Activated CD8-positive, alpha-beta memory T cell treated with anti-CD3 and anti-CD28 coated beads, Interleukin-2, amount 50 U/mL, for 1 hour (primary cell): ENCODE data around the gene ART4.

Experiments
- DNase-seq: peaks from one replicate; pipeline ENCODE4 v3.0.0-alpha.2; 2020; ENCODE audit errors: extremely low read depth

ART4 gene

GRCh38 chr12:14810953-14811483 is 32.3 kb downstream of the ART4 start:
- no peak for DNase-seq

DNA sequence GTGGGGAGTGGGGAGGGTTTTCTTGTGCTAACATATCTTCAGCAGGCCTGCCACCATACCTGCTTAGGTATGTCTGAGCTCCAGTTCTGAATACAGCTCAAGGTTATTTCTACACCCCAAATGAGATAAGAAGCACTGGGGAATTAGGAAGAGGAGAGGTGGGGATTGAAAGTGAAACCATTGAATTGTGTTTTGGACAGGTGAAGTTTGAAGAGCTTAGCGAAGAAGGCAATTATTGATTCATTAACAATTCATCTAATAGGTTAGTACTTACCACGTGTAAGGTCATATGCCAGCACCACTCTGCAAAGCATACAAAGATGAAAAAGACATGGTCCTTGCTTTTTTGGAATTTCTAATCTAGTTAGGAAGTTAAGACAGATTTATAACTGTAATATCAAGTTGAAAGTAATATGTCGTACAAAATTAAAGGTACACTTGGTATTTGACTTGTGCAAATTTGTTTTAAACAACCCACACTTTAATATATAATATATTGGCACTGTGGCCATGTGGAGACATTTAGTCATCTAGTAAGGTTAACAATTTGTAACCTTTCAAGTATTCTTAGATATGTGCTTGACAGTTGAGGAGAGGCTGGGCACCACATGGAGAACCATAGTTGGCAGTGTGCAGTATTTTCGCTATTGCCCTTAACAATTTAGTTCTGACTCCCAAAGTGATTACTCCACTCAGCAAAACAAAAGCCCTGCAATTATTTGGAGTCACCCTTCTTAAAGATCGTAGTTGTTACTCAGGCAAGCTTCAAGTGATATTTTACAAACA is 33.0 kb downstream of the ART4 start:
- no peak for DNase-seq

- no peak for DNase-seq
These were observed 39.5 kb downstream of the ART4 start for GRCh38 chr12:14803830-14804160.

DNA sequence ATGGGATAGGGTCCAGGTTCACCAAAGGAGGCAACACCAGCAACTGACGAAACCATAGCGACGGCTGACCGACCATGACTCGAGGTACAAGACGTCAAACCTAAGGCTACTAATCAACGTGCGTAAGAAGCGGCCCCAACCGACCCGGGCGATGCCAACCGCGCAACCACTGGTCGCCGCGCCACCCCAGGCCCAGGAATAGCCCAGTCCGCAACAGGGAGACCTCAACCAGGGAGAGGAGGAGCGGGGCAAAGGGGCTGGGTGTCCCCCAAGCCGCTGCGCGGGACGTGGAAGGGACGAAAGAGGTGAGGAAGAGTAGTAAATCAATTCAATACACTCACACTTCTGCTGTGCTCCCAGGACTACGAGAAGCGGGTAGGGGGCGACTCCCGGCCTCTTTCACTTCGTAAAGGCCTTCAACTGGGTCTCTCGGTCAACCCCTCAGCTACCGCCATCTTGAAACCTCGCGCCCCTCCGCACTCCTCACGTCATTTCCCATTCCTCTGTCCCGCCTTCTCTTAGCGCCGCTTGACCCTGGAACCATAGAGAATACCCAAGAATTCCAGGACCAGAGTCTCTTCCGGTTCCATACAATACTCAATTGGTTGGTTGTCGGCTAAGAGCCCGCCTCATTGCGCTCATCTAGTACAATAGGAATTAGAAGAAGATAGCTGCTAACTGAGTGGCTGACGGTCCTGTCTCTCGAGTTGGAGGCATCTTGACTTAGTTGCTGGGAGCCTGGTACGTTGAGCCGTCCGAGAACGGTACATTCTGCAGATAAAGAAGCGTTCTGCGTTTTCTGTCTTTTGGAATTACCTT is 40.1 kb downstream of the ART4 start, which contains the start of the genes C12orf60 and WBP11:
Gene C12orf60 (plus strand): TSS at position 660 of the 819 bp plus-strand sequence. CDS start 19,266 bp downstream, outside the sequence.
Gene WBP11 (minus strand): TSS at position 468 of the 819 bp plus-strand sequence. CDS start 2,095 bp downstream, outside the sequence.
- DNase-seq, result peak; percentile 78

DNA sequence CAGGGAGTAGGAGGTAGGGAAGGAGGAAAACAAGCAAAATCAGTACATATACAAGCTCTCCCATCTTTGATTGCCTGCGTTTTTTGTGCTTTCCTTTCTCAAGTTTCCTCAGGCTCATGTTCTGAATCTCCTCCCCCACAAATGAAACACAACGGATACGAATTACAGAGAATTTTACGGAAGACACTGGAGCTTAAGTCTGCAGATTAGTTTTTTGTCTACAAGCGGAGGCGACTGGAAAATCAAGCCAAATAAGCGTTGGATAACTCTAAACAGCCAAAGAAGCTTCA is 40.7 kb downstream of the ART4 start:
- no peak for DNase-seq

- DNase-seq, result no peak
These were observed 41.1 kb downstream of the ART4 start for GRCh38 chr12:14802247-14802646.

- no peak for DNase-seq
These were observed 48.3 kb downstream of the ART4 start for GRCh38 chr12:14795028-14795448.

DNA sequence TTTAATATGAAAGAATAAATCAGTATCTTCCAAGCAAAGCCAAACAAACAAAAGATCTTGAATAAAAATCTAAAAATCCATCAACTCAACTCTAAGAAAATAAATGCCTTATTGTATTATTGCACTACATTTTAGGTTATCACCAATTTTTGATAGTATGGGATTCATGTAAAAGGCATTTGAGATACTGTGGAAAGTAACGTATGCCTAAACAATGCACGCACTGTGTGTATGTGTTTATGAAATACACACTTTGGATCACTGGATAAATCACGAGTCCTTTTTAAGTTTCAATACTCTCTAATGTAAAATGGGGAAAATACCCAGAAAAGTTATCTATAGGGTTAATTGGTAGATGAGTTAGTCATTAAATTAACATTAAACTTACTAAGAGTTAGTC is 57.8 kb downstream of the ART4 start:
- DNase-seq, result no peak

DNA sequence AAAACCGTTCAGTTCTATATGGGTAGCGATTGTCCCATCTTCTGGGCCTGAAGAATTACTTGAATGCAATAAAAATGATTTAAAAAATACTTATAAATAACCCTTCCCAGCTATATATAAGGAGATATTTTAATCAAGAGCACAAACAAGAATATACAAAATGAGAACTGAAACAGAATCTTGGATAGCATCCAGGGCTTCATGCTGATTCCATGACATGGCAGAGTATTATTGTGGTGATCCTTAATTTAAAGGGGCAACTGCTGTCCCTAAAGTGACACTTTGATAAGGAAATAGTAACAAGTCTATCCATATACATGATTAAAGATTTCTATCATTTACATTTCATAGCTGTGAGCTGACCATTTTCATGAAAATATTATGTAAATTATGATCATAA is 58.9 kb downstream of the ART4 start:
- no peak for DNase-seq

DNA sequence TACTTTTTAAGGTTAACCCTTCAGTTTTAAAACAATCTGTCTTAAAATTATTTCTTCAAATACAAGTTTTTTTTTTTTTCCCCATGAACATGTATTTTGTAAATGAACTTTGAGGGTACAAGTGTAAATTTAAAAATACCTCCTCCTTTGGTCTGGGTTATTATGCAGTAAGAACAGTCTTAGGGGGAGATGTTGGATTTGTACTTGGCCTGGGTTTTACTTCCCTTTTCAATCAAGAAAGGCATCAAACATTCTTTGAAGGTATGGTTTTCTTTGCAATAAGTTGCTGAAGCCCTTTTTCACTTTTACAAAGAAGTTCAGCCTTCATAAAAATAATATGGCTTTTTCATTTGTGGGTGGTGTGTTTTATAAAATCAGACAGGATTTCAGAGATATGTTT is 60.6 kb downstream of the ART4 start:
- DNase-seq, result no peak

- DNase-seq, result no peak
These were observed 61.8 kb downstream of the ART4 start for GRCh38 chr12:14781563-14781962.

GRCh38 chr12:14780859-14781258 is 62.5 kb downstream of the ART4 start:
- DNase-seq, result no peak

- no peak for DNase-seq
These were observed 63.5 kb downstream of the ART4 start for GRCh38 chr12:14779834-14780233.

DNA sequence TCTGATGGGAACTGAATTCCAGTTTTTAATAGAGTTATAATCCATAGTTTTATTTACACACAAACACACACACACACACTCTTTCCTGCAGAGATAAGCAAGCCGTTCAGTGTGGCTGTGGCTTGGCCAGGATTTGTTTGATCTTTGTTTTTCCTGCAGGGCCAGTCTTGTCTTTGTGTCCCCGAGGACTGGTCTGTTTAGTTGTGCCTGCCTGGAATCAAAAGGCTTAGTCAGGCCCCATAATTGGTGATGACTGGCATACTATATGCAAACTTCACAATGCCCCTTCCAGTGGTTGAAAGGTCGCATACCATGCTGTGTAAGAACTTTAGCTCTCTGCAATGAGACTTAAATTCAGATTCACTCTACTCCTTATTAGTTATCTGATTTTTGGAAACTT is 66.1 kb downstream of the ART4 start:
- DNase-seq, result no peak

GRCh38 chr12:14776236-14776961 is 66.9 kb downstream of the ART4 start:
- no peak for DNase-seq

DNA sequence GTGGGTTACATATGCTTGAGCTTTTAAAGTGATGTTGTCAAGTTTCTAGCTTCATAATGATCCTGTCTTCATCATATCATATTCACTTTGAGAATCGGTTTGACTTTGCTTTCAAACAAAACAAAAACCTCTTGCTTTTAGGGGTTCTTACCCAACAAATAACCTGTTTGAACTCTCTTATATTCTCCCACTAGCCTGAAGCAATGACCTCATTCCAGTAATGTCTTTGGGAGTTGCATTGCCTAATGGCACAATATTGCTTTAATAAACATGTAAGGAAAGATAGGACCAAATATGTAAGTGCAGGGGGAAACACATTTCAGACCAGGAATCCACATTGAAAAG is 67.7 kb downstream of the ART4 start:
- DNase-seq, result no peak
